Ishikawa (cell line): ENCODE data around the gene SEMA6D.

Experiments used
- RAD21 ChIP-seq: IDR thresholded peaks from 2 replicates; pipeline ENCODE4 v1.6.1; 2012; ENCODE audit warnings: low read depth
- TF ChIP-seq, protein P1 (sequence below): IDR thresholded peaks from 2 replicates; pipeline ENCODE4 v1.6.1; 2012

DNA sequence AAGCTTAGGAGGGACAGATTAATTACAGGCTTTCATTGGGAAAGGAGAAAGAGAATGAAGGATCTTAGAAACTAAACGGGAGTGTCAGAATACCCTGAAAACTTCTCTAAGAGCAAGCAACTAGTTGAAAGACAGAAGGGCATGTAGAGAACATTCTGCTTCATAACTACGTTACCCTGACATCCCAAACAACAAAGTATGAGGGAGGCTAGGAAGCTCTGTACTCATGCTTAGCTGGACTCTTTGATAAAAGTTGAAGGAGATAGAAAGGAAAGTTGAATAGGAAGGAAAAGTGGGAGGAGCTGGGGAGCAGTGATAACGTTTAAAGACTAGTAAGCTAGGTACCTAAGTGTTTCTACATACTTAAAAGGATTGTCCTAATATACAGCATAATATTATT is 64.2 kb downstream of the SEMA6D start:
- TF ChIP-seq, protein P1, sequence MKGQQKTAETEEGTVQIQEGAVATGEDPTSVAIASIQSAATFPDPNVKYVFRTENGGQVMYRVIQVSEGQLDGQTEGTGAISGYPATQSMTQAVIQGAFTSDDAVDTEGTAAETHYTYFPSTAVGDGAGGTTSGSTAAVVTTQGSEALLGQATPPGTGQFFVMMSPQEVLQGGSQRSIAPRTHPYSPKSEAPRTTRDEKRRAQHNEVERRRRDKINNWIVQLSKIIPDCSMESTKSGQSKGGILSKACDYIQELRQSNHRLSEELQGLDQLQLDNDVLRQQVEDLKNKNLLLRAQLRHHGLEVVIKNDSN: no peak
- TF ChIP-seq RAD21: no peak
